ENCODE results near the gene TBX4.
A peak's percentile ranks its signal among the peaks of the same experiment; 100 is the strongest.
"Not testable (repeated sequence)": the region's sequence is repeated elsewhere in the genome, so short reads cannot be mapped to it uniquely, and the experiment has no call there.

The TBX4 gene

DNA sequence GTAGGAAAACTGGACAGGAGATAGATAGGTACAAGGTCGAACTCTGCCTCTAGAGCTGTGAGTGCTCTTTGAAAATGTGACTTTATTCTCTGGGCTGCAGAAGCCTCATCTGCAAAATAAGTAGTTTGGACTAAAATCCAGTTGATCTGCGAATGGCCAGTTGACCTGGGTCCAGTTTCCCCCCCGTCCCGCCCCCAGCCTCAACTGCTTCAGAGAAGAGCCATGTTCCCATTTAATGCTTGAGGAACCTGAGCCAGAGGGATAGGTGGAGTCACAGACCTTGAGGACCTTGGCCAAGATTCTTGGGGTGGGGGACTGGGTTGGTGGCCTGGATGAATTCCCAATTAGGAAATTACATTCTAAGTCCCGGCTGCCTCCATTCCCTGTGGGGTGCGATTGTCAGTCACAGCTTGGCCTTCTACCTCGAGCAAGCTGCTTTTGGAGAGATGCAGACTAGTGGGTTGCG is 38.5 kb upstream of the TBX4 start:
- no peak for DNase-seq

DNA sequence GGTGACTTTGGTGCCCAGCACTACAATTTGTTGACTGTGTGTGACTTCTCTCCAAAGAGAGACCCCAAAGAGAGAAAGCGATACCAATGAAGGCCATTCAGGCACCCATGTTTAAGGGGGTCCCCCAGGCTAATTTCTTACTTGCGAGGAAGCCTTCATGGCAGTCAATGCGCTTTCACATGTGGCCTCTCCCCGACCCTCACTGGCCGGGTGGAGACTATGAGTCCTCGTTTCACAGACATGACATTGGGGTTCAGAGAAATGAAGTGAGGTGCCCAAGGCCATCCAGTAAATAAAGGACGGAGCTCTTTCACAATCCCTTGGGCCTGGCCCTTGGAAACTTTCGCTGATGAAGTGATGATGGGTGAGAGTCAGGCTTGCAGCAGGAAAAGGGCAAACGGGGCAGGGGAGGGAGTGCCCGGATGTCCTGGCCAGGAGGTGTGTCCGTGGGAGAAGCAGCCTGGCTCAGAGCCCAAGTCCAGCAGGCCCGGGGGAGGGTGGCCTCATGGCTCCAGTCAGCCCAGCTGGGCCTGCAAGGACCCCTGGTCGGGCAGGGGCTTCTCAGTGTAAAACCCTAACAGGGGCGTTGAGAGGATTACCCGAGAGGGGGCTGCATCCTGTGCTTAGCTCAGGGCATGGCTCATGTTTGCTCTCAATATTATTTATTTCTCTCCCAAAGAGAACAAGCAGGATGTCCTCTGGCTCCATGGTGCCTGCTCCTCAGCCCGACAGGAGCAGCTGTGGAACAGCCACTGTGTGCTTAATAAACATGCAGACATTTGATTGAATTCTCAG is 37.9 kb upstream of the TBX4 start:
- no peak for DNase-seq

DNA sequence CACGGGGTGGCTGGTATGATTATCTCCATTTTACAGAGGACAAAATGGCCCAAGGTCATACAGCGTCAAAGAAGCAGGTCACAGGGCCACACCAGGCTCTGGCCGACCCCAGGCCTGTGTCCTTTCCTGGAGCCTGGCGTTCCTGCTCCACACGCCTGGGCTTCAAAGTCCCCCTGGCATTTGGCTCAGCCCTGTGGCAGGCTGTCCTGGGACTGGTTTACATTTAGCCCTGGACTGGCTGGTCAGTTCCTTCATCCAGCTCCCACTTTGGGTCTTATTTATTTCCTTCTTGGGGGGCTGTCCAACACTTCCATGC is 37.3 kb upstream of the TBX4 start:
- no peak for DNase-seq

DNA sequence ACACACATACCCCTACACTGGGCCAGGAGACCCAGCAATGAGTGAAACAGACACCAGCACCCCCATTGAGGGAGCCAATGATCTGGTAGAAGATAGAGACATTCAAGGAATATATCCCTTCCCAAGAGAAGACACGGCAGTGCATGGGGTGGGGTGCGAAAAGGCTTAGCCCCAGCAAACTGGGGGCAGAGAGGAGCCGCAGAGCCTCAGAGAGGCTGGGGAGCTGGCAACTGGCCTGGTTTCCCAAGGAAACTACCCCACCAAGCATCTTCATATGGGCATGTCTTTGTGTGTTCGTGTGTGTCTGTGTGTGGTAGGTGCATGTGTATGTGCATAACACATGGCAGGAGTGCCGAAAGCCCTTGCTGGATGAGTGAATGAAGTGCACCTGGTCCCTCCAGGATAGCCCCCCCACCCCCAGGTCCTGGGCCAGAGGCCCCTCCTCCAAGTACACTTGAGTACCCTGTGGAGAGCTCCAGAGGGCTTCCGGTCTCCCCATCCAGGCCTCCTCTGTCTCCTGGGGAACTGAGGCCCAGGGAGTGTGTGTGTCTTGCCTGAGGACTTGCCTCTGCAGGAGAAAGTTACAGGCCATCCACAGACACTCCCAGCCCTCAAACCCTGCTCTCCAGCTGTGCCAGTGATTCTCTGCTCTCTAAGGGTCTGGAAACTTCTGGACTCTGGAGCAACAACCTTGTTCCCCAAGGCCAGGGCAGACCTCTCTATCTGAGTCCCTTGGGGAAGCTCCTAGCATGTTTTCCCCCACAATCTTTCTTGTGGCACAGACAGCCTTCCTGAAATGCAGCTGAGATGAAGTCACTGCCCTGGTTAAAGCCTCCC is 36.6 kb upstream of the TBX4 start:
- no peak for DNase-seq

DNA sequence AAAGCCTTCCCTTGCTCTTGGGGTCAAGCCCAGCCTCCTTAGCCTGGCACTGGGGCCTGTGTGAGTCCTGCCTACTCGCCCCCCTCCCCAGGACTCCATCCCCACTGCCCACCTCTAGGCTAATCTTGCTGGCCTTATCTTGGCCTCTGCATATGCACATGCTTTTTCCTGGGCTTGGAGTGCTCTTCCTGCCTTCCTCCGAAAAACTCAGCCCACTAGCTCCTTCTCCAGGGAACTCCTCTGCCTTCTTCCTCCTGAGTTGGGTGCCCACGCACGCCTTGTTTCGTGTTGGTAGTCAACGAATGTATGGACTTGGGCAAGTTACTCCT is 36.0 kb upstream of the TBX4 start:
- DNase-seq = no peak

DNA sequence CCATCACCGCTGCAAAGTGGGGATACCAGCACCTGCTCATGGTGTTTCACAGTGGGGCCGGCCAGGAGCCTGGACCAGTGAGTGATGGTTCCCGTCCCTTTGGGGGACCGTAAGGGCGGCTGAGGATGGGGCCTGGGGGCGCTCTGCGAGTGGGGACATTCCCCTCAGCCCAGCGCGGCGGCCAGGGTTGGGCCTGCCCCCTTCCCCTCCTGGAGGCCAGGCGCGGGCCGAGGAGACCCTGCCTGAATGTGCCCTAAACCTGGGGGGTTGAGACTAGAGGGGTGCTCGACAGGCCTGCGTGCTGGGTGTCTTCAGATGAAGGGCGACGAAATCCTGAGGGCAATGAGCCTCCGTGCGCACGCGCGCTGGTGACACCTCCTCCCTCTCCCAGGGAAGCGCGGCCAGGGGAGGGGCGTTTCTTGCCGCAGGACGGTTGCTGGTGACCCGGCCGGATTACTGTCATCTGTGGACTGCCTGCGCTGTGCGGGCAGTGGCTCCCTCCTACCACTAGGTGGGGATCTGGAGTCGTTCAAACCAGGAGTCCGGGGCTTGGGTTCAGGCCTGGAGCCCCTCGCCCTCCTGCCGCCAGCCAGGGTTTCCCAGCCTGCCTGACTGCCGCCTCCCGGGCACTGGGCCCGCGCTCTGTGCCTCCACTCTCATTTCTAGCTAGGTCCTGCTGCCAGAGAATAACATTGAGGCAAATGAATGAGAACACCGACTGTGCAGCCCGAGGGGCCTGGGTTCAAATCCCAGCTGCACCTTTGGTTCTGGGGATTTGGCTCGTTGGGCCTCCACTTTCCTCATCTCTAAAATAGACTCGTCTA is 35.5 kb upstream of the TBX4 start:
- DNase-seq = peak; percentile 93

DNA sequence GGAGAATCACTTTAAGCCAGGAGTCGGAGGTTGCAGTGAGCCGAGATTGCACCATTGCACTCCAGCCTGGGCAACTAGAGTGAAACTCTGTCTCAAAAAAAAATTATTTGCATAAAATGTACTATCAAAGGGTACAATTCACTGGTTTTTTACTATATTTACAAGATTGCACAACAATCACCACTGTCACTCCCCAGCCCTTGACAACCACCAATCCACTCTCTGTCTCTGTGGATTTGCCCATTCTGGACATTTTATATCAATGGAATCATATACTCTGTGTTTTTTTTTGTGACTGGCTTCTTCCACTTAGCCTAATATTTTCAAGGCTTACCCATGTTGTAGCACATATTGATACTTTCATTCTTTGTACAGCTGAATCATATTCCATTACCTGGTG is 33.8 kb upstream of the TBX4 start:
- DNase-seq = no peak

DNA sequence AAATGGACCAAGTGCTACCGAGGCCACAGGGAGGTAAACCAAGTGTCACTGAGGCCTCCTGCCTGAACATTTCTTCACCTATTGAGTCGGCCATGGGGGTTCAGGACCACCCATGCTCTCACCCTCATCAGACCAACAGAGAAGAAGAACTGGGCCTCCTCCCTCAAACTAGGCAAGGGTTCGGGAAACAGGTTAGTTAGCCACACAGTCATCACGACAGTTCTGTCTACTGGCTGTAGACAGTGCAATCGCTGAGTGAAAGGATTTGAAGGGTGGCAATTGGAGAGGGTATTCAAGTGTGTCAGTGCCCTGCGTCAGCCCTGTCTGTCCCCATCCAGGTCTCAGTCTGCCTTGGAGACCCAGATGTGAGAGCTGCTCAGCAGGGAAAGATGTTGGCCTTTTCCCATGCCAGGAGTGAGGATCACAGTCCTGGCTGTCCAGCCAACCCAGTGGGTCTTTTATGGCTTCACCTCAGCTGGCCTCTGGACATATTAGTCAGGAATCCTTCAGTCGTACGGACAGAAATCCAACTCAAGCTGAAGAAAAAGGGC is 32.7 kb upstream of the TBX4 start:
- DNase-seq = no peak

DNA sequence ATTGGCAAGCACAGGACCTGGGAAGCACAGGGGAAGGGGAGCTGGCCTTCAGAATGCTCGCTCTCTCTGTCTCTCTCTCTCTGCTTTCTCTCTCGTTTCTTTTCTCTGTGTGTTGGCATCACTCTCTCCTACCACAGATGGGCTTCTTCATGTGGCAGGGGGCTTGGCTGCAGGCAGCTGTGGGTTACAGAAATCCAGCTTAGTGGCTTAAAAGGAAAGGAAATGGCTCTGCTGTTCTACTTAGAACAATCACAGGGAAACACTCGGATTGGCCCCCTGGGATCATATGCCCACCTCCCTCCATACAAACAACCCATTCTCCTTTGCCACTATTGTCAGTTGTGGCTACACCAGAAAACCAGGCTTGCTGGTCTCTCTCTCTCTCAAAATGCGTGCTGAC is 32.2 kb upstream of the TBX4 start:
- no peak for DNase-seq

DNA sequence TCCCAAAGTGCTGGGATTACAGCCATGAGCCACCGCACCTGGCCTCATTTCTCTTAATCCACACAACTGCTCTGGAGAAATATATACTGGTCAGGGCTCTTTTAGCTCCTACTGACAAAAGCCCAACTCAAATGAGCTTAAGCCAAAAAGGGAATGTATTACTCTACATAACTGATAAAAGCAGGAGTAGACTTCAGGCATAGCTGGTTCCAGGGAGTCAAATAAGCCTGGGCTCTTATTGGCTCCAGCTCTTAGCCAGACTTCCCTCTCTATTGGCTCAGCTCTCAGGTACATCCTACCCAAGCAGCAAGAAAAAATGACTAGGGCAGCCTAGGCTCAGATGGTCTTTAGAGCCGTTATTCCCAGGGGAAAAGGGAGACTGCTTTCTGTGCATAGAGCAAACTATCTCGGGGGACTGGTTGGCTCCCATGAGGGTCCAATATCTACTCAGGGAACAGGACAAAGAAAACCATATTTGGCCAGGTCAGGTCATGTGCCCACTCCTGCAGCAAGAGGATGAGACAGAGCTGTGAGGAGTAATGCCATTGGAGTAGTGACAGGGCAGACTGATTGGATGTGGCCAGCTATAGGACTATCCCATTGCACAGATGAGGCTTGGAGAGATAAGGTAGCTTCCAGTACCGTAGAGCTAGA is 31.4 kb upstream of the TBX4 start:
- DNase-seq = no peak

DNA sequence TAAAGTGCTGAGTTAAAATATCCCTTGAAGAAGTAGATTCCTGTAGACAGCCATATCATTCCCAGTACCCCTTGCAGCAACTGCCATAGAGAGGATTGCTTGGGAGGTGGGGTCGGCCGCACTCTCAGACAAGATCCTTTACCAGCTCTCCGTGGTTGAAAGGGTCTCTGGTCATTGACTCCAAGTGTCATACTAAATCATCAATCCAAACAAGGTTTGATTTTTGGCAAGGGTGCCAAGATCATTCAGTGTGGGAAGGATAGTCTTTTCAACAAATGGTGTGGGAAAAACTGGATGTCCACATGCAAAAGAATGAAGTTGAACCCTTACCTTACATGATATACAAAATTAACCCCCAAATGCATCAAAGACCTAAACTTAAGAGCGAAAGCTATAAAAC is 30.8 kb upstream of the TBX4 start:
- DNase-seq = no peak

DNA sequence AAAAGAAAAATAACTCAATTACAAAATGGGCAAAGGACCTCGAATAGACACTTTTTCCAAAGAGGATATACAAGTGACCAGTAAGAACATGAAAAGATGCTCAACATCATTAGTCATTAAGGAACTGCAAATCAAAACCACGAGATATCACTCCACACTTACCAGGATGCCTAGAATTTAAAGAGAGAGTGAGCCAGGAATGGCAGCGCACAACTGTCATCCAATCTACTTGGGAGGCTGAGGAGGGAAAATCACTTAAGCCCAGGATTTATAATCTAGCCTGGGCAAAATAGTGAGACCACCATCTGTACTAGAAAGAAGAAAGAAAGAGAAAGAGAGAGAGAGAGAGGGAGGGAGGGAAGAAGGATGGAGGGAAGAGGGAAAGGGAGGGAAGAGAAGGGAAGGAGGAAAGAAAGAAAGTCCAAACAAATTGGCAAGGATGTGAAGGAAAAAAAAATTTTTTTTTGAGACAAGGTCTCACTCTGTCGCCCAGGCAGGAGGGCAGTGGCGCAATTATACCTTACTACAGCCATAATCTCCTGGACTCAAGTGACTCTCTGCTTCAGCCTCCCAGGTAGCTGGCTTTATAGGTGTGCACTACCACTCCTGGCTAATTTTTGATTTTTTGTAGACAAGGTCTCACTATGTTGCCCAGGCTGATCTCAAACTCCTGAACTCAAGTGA is 30.0 kb upstream of the TBX4 start:
- DNase-seq = no peak

DNA sequence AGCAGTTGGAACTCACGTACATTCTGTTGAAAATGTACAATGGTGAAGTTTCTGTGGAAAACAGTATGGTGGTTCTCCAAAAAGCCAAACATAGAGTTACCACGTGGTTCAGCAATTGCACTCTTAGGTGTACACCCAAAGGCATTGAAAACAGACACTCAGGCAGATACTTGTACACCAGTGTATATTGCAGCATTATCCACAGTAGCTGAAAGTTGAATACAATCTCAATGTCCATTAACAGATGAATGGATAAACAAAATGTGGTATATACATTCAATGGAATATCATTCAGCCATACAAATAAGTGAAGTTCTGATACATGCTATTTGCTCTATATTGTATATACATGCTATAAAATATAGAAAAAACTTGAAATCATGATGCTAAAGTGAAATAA is 29.4 kb upstream of the TBX4 start:
- no peak for DNase-seq

DNA sequence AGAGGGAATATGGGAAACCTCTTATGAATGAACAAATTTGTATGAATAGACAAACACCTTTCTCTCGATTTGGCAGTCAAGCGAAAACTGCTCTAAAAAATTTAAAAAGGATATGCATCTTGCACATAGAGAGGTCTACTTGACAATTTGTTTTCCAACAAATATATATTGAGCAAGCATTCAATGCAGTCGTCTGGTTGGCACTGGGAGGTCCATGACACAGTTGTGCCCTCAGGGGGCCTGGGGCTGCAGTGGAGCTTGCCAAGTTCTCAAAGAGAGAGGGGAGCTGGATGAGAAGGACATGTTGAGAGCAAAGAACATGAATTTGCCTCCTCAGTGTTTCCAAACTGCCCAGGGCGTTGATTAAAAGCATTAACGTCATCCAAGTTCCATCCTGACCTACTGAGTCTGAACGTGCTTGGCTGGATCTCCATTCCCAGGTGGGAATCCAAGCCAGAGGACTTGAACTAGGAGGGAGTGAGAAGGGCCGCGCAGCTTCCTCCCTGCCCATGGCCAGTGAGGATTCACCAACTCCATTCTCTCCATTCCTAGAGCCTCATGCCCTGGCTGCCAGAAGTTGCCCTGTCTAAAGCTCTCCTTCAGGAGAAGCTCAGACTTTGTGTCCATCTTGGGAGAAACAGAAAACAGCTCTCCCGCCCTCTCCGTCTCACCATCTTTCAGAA is 28.1 kb upstream of the TBX4 start:
- DNase-seq = no peak

DNA sequence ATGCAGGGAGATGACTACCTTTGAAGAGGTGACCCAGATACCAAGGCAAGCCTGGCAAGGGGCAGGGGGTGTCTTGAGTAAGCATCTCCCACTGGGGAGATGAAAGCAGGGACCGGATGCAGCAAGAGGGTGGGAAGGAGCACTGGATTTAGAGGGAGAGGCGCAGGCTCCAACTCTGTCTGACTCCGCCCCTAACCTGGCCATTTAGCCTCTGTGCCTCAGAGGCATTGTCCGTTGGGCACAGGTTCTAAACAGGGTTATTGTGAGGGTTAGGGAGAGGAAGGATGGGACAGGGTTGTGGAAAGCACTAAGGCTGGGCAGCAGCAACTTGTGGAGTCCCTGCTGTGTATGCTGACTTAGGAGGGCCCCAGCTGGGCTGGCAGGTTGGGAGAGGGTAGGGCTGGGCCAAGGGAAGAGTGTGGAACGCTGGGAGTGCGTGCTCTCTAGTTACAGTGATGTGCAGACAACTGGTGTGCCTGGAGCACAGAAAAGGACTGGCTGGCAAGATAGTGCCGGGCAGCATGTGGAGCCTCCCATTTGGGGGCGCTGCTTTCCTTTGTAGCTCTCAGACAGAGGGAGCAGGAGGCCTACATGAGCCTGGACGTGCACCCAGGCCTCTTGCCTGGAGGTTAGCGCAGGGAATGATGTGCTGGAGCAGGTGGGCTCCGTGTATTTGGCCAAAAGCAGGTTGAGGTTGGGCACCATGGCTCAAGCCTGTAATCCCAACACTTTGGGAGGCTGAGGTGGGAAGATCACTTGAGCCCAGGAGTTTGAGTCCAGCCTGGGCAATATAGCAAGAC is 26.3 kb upstream of the TBX4 start:
- DNase-seq = peak; percentile 36

DNA sequence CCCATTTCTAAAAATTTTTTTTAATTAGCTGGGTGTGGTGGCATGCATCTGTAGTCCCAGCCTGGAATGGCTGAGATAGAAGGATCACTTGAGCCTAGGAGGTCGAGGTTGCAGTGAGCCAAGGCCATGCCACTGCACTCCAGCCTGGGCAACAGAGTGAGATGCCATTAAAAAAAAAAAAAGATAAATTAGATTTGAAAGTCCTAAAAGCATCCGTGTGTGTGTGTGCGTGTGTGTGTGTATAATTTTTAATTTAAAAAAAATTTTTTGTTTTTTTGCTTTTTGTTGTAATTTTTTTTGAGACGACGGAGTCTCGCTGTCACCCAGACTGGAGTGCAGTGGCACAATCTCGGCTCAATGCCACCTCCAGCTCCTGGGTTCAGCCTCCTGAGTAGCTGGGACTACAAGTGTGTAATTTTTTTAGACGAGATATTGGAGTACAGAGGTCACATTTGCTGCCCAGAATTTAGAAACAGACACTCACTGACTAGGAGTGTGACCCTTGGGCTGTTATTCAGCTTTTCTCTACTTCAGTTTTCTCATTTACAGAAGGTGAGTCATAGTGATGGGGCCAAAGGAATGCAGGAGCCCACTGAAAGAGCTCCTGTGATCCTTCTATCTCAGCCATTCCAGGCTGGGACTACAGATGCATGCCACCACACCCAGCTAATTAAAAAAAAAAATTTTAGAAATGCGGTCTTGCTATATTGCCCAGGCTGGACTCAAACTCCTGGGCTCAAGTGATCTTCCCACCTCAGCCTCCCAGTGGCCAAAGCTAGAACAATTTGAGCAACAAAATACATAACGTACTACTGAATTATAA is 25.5 kb upstream of the TBX4 start:
- DNase-seq = no peak

DNA sequence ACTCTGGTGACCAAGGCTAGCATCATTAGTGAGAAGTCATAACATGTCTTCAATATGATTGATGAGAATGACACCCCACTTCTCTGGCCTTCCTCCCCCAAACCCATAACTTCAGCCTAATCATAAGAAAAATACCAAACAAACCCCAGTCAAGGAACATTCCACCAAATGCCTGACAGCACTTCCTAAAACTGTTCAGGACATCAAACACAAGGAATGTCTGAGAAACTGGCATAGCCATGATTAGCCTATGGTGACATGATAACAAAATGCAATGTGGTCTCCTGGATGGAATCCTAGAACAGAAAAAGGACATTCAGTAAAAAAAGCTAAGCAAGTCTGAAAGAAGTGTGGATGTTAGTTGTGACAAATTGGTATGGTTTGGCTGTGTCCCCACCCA is 24.7 kb upstream of the TBX4 start:
- no peak for DNase-seq

DNA sequence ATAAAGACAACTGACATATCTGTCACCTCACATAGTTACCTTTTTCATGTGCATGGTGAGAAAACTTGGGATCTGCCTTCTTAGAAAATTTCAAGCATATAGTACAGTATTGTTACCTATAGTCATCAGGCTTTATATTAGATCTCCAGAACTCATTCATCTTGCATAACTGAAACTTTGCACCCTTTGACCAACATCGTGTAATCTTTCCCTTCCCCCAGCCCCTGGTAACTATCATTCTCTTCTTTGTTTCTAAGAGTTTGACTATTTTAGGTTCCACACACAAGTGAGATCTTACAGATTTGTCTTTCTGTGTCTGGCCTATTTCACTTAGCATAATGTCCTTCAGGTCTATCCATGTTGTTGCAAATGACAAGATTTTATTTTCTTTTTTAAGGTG is 22.9 kb upstream of the TBX4 start:
- DNase-seq = no peak

DNA sequence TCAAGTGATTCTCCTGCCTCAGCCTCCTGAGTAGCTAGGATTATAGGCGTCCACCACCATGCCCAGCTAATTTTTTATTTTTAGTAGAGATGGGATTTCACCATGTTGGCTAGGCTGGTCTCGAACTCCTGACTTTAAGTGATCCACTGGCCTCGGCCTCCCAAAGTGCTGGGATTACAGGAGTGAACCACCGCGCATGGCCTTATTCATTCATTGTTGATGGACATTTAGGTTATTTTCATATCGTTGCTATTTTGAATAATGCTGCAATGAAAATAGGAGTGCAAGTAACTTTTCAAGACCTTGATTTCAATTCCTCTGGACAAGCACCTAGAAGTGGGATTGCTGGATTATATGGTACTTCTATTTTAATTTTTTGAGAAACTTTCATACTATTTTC is 22.4 kb upstream of the TBX4 start:
- DNase-seq = not testable (repeated sequence)
